Right lobe of liver (tissue), 6 donors: Measurements from ENCODE around the gene PHLDA2. TPM values are rescaled to one million over a fixed set of nuclear protein-coding genes. Genes with fewer than 3 reads are reported as not detected.

Experiments
- ATAC-seq, 4 donors: fragments of 200-7000 bp; cut with Tn5 transposase; one replicate each; pipeline ENCODE4 v1.9.1; 2020; ENCODE audit warnings: mild to moderate bottlenecking in 4 of 4, moderate library complexity in 4 of 4
- DNase-seq, 3 donors: peaks; one replicate each; pipeline ENCODE4 v3.0.0-alpha.2; 2020
- H3K27ac ChIP-seq, 3 donors: fragments of 200-600 bp; one replicate each; pipeline ENCODE4 v1.8.0; 2022
- H3K27me3 ChIP-seq, 2 donors: fragments of 200-600 bp; one replicate each; pipeline ENCODE4 v1.8.0; 2022
- H3K36me3 ChIP-seq, 4 donors: fragments of 200-600 bp; sonication (generic) in 1 of 4; one replicate each; pipeline versions ENCODE4 v1.5.1 to v1.8.0; 2017 to 2022; ENCODE audit warnings: control low read depth in 1 of 4
- H3K4me1 ChIP-seq, 4 donors: fragments of 200-600 bp; sonication (generic) in 1 of 4; one replicate each; pipeline versions ENCODE4 v1.5.1 to v1.8.0; 2017 to 2022; ENCODE audit warnings: control low read depth in 1 of 4
- H3K4me3 ChIP-seq, 3 donors: fragments of 200-600 bp; one replicate each; pipeline ENCODE4 v1.8.0; 2022
- H3K9me3 ChIP-seq, 4 donors: fragments of 200-600 bp; sonication (generic) in 1 of 4; one replicate each; pipeline versions ENCODE4 v1.5.1 to v1.8.0; 2017 to 2022; ENCODE audit warnings: control low read depth in 1 of 4
- CTCF ChIP-seq, 4 donors: fragments of 200-600 bp in 3 of 4; fragments of 450-650 bp in 1 of 4; IDR thresholded peaks; one replicate each; pipeline versions ENCODE4 v1.5.1 to v1.8.0; 2016 to 2022; ENCODE audit warnings: antibody characterized with exemption in 4 of 4, mild to moderate bottlenecking in 2 of 4
- POLR2A ChIP-seq: fragments of 450-650 bp; IDR thresholded peaks from one replicate; pipeline ENCODE4 v1.6.1; 2017; ENCODE audit warnings: antibody characterized with exemption, mild to moderate bottlenecking
- WGBS: methylation state at CpG from one replicate; pipeline ENCODE4 v1.1.6; 2018; ENCODE audit warnings: low coverage, low lambda C conversion rate; ENCODE audit not compliant: insufficient coverage; ENCODE audit errors: missing lambda C conversion rate; 5-methylcytosine and 5-hydroxymethylcytosine counted together
- intact Hi-C, 2 donors: fragments of 100-400 bp; cut with DNase I; formaldehyde crosslinking; loops; one replicate each; pipeline versions ENCODE4 v1.11.2 to v1.14.1; 2022
- total RNA-seq, 6 experiments: library from RNA; depleted of rRNA in 2 of 6; stranded (reverse); fragments of >200 nt in 2 of 6; fragmentation: NEBNext Ultra II Directional in 3 of 6; extraction: Animal tissue kit (Norgen Biotek cat#: 25700) in 3 of 6; gene quantifications; one replicate each; pipeline versions ENCODE4 v1.1.0 to v1.2.4, GENCODE V29; 2016 to 2023
- donor health status: DM: no; HTN: yes; CAD: no.
- donor health status: DM: no; HTN: no; CAD: no.
- donor health status: DM: no; HTN: no; CAD: no.
- donor health status: DM: no; HTN: yes; CAD: no.
- donor health status: DM: no; HTN: yes; CAD: no.

PHLDA2 gene
- total RNA-seq, 6 experiments from 2014 or later = 0.51 to 12.7 (median 5.9) TPM; not detected in 1

GRCh38 chr11:2902784-2903671, 26.2 kb downstream of the PHLDA2 start:
- Histone ChIP-seq H3K4me3 (peak overlapping the region; percentile 65 to 71 (median 68)), H3K4me1 (peaks cover 0 to 18% (median 8%) of the 10 kb centered on the region in 4 donors), H3K27ac (peak overlapping the region; percentile 87 to 90 (median 90)), H3K36me3 (no peaks in the 10 kb centered on the region), H3K9me3 (no peaks in the 10 kb centered on the region), H3K27me3 (no peaks in the 10 kb centered on the region)
- ATAC-seq (peak; percentile 59 to 70 (median 62)), DNase-seq (peak; percentile 82 to 89 (median 88))
- peak; percentile 72 for TF ChIP-seq POLR2A
- peak in 1 of 4 donors; percentile 10 for TF ChIP-seq CTCF (IDR thresholded peaks at IDR 0.05)
- intact Hi-C loops = no loop called here
- WGBS = 40% methylated on average over 6 of the region's 23 CpGs

- Histone ChIP-seq H3K27me3 (no peaks in the 10 kb centered on the region), H3K27ac (peak overlapping the region; percentile 87 to 90 (median 90)), H3K4me1 (peaks cover 0 to 18% (median 8%) of the 10 kb centered on the region in 4 donors), H3K36me3 (no peaks in the 10 kb centered on the region), H3K4me3 (peak overlapping the region; percentile 65 to 71 (median 68)), H3K9me3 (no peaks in the 10 kb centered on the region)
- intact Hi-C loops = no loop called here
- TF ChIP-seq CTCF (IDR thresholded peaks at IDR 0.05) (no peak), POLR2A (peak; percentile 83)
- ATAC-seq (peak; percentile 84 to 94 (median 88)), DNase-seq (peak; percentile 99 to 100 (median 99))
- WGBS = 5% methylated on average over 24 of the region's 58 CpGs
Measured at GRCh38 chr11:2901854-2902783, 27.1 kb downstream of the PHLDA2 start.

GRCh38 chr11:2901196-2901796, 27.9 kb downstream of the PHLDA2 start:
- ATAC-seq (no peak), DNase-seq (no peak)
- 93% methylated on average over 6 of the region's 16 CpGs for WGBS
- no peaks in the 10 kb centered on the region for H3K9me3 ChIP-seq
- H3K27ac ChIP-seq = peak overlapping the region; percentile 76 to 90 (median 90)
- H3K36me3 ChIP-seq = no peaks in the 10 kb centered on the region
- peaks cover 0 to 18% (median 8%) of the 10 kb centered on the region in 4 donors for H3K4me1 ChIP-seq
- H3K4me3 ChIP-seq = peak overlapping the region; percentile 65 to 71 (median 68)
- H3K27me3 ChIP-seq = no peaks in the 10 kb centered on the region
- TF ChIP-seq CTCF (IDR thresholded peaks at IDR 0.05) (no peak), POLR2A (no peak)
- intact Hi-C loops = no loop called here
